Body of pancreas (tissue), 4 donors: ENCODE results near the gene NDUFS7.

Experiments
- CTCF ChIP-seq, 7 experiments: fragments of 450-650 bp in 4 of 7; fragments of 200-600 bp in 3 of 7; sonication (generic) in 3 of 7; IDR thresholded peaks; one replicate each; pipeline ENCODE4 v1.5.1; 2016 to 2019; ENCODE audit warnings: antibody characterized with exemption in 7 of 7
- POLR2A ChIP-seq, 3 donors: fragments of 450-650 bp; IDR thresholded peaks; one replicate each; pipeline ENCODE4 v1.6.1; 2016; ENCODE audit warnings: antibody characterized with exemption in 3 of 3, mild to moderate bottlenecking in 2 of 3

GRCh38 chr19:1388637-1389026, 4.9 kb downstream of the NDUFS7 start:
- TF ChIP-seq CTCF (IDR thresholded peaks at IDR 0.05), result no peak
- TF ChIP-seq POLR2A (IDR thresholded peaks at IDR 0.05), result no peak
